ENCODE results near the gene MRAS. TPM values are rescaled to one million over a fixed set of nuclear protein-coding genes. Genes with fewer than 3 reads are reported as not detected.

The MRAS gene
- total and polyA plus RNA-seq, 2 of the 8 experiments (the other 6 are each of a cell fraction or from before 2014, with no cell fraction given) = 10.6 to 16.2 TPM

- no peak for FAIRE-seq
- Histone ChIP-seq H3K79me2 (ENCODE audit: control insufficient read depth in 1 of 2, insufficient read depth in 2 of 2, low read length in 2 of 2) (no peaks in the 10 kb centered on the region), H3K27me3 (replicated peaks in 1 of 4; ENCODE audit: control insufficient read depth in 3 of 4, extremely low read depth in 1 of 4, insufficient read depth in 3 of 4, low read length in 3 of 4) (no peaks in the 10 kb centered on the region; a peak in 1 of 7 replicates), H3K23ac (ENCODE audit: insufficient read length) (no peak overlapping the region), H3K9ac (replicated peaks in 1 of 4; ENCODE audit: extremely low read depth in 1 of 4, low read depth in 3 of 4, low read length in 3 of 4) (no peak overlapping the region), H2BK5ac (ENCODE audit: low read depth, low read length) (0 out of 2 replicates have a peak overlapping the region, but pooled peaks have one; percentile 39), H3K27ac (ENCODE audit: low read depth, low read length) (no peak overlapping the region), H4K91ac (replicated peaks; ENCODE audit: insufficient read length, low read length) (no peak overlapping the region), H2BK15ac (ENCODE audit: low read length) (no peak overlapping the region), H3K56ac (replicated peaks; ENCODE audit: insufficient read length, low read depth, low read length) (no peak overlapping the region), H3K9me3 (ENCODE audit: insufficient read depth in 2 of 2, low read depth in 1 of 2, low read length in 1 of 2) (no peaks in the 10 kb centered on the region), H3K4me1 (replicated peaks in 1 of 4; ENCODE audit: control insufficient read depth in 3 of 4, insufficient read depth in 4 of 4, low read length in 3 of 4) (peaks cover 0 to 3% (median 0%) of the 10 kb centered on the region in 4 experiments; a peak in 3 of 7 replicates), H3K4me3 (ENCODE audit: extremely low read depth in 1 of 4, insufficient read depth in 2 of 4, low read depth in 3 of 4, low read length in 4 of 4) (no peak overlapping the region), H2BK120ac (replicated peaks; ENCODE audit: low read depth, low read length) (no peak overlapping the region), H2BK12ac (ENCODE audit: low read depth, low read length) (no peak overlapping the region), H3K4ac (replicated peaks; ENCODE audit: insufficient read length, low read depth, low read length) (no peak overlapping the region), H3K4me2 (ENCODE audit: insufficient read depth in 1 of 2, low read depth in 2 of 2, low read length in 2 of 2) (no peak overlapping the region), H3K36me3 (ENCODE audit: control insufficient read depth in 2 of 4, insufficient read depth in 4 of 4, low read length in 3 of 4) (0 out of 8 replicates have a peak, but pooled peaks cover 0 to 2% (median 0%) of the 10 kb centered on the region in 4 experiments), H4K20me1 (replicated peaks in 1 of 2; ENCODE audit: control insufficient read depth in 1 of 2, insufficient read depth in 2 of 2, low read length in 2 of 2) (peaks cover 0 to 4% of the 10 kb centered on the region in 2 experiments), H3K23me2 (ENCODE audit: low read depth, low read length) (no peaks in the 10 kb centered on the region), H3K14ac (ENCODE audit: insufficient read length) (no peak overlapping the region), H3K79me1 (ENCODE audit: low read depth, low read length) (peaks cover 2% of the 10 kb centered on the region; the same call in 1 of the 2 replicates), H4K5ac (ENCODE audit: insufficient read length, low read depth, low read length) (no peak overlapping the region), H2BK20ac (ENCODE audit: low read length) (no peak overlapping the region), H3K18ac (ENCODE audit: extremely low read depth, low read length) (no peak overlapping the region), H2AK5ac (ENCODE audit: low read depth, low read length) (0 out of 2 replicates have a peak overlapping the region, but pooled peaks have one; percentile 39), H2AFZ (ENCODE audit: low read length) (no peak overlapping the region), H4K8ac (ENCODE audit: extremely low read depth, insufficient read depth, low read length) (no peak overlapping the region)
- ChIA-PET POLR2A (ENCODE audit: partially characterized antibody) (interaction anchor here (0.6 to 1.6 kb wide), 2 partner anchors 10 to 18 kb away, joined by 3 to 4 read pairs; no protein-coding TSS in a partner anchor), CTCF (ENCODE audit: partially characterized antibody) (interaction anchor here (1.1 to 1.3 kb wide), 2 partner anchors 18 to 53 kb away, joined by 3 read pairs; no protein-coding TSS in a partner anchor)
- TF ChIP-seq USF2 (IDR thresholded peaks at IDR 0.05; ENCODE audit: low read length) = no peak
- DNase-seq (ENCODE audit: low read depth in 1 of 2, low spot score in 2 of 2) = no peak
- WGBS, 2 experiments (ENCODE audit: extremely low coverage in 1 of 2, insufficient coverage in 1 of 2, insufficient read length in 1 of 2, insufficient replicate concordance in 2 of 2, low coverage in 1 of 2, low lambda C conversion rate in 2 of 2, missing lambda C conversion rate in 1 of 2) = 92% methylated on average over 14 of the region's 15 CpGs; no CpG with 5 or more reads in 1 of the 2 experiments
Observed at GRCh38 chr3:138359919-138360868, 11.8 kb downstream of the MRAS start.
